ENCODE data around the gene NUBP2.

NUBP2 gene

DNA sequence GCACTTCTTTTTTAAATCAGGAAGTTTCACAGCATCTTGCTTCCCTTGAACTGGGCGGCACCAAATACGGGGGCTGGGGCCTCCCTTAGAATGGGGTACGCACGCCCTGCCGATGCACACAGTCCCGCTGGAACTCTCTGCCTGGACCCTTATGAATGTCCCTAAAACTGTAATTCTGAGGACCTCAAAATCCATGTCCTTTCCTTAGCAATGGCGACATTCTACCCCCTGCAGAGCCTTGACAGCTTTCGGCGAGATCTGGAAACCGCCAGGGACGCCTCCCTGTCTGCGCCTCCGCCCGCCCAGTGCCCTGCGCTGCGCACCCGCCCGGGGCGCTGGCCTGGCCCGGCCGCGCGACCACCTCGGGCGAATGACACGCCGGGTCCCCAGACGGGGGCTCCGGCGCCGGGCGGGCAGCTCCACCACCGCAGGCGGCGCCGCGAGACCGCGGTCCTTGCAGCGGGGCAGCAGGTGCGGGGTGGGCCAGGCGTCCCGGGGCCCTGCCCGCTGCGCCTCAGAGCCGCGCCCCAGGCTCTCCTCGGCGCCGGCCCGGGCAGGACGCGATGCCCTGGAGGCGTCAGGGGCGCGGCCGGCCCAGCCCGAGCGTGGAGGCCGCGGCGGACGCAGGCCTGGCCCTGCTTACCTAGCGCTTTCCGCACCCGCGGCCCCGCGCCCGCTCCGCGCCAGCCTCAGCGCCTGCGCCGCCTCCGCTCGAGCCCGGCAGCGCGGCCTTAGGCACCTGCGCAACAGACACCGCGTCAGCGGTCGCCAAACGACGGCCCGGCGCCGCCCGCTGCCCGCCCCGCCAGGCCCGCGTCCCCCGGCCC is 43.3 kb downstream of the NUBP2 start:
- TF ChIP-seq, protein P1, sequence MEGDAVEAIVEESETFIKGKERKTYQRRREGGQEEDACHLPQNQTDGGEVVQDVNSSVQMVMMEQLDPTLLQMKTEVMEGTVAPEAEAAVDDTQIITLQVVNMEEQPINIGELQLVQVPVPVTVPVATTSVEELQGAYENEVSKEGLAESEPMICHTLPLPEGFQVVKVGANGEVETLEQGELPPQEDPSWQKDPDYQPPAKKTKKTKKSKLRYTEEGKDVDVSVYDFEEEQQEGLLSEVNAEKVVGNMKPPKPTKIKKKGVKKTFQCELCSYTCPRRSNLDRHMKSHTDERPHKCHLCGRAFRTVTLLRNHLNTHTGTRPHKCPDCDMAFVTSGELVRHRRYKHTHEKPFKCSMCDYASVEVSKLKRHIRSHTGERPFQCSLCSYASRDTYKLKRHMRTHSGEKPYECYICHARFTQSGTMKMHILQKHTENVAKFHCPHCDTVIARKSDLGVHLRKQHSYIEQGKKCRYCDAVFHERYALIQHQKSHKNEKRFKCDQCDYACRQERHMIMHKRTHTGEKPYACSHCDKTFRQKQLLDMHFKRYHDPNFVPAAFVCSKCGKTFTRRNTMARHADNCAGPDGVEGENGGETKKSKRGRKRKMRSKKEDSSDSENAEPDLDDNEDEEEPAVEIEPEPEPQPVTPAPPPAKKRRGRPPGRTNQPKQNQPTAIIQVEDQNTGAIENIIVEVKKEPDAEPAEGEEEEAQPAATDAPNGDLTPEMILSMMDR (IDR thresholded peaks at IDR 0.05; ENCODE audit: low read depth, low read length), result no peak
- no peak for DNase-seq (ENCODE audit: extremely low read depth, low read depth)

DNA sequence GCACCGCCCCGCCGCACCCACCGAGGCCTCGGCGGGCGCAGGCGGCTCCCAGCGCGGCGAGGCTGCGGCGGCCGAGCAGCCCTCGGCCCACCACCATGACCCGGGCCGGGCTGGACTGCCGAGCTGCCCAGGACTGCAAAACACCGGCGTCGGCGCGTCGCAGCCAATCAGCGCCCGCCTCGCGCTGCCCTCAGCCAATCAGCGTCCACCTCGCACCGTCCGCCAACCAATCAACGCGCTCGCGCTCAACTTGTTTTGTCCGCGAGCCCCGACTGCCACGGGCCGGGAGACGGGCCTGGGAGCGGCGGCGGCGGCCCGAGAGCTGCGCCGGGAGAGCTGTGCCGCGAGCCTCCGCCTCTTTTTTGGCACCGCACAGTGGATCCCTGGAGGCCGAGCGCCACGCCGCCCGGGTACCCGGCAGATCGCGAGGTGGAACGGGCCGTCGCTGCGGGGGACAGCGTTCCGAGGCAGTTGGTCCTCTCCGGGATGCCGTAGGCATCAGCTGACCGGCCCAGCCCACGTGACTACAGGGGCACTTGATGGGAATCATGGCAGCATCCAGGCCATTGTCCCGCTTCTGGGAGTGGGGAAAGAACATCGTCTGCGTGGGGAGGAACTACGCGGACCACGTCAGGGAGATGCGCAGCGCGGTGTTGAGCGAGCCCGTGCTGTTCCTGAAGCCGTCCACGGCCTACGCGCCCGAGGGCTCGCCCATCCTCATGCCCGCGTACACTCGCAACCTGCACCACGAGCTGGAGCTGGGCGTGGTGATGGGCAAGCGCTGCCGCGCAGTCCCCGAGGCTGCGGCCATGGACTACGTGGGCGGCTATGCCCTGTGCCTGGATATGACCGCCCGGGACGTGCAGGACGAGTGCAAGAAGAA is 44.2 kb downstream of the NUBP2 start, which contains the start of the genes FAHD1 and HAGH:
Gene FAHD1 (plus strand): TSS at position 516 of the 883 bp plus-strand sequence. CDS start 33 bp downstream, at position 549.
Gene HAGH (minus strand): TSS at position 135 of the 883 bp plus-strand sequence. CDS start 38 bp downstream, at position 97.
- TF ChIP-seq, protein P1 (IDR thresholded peaks at IDR 0.05; ENCODE audit: low read depth, low read length), result no peak
- peak; percentile 90 for DNase-seq (ENCODE audit: extremely low read depth, low read depth)

DNA sequence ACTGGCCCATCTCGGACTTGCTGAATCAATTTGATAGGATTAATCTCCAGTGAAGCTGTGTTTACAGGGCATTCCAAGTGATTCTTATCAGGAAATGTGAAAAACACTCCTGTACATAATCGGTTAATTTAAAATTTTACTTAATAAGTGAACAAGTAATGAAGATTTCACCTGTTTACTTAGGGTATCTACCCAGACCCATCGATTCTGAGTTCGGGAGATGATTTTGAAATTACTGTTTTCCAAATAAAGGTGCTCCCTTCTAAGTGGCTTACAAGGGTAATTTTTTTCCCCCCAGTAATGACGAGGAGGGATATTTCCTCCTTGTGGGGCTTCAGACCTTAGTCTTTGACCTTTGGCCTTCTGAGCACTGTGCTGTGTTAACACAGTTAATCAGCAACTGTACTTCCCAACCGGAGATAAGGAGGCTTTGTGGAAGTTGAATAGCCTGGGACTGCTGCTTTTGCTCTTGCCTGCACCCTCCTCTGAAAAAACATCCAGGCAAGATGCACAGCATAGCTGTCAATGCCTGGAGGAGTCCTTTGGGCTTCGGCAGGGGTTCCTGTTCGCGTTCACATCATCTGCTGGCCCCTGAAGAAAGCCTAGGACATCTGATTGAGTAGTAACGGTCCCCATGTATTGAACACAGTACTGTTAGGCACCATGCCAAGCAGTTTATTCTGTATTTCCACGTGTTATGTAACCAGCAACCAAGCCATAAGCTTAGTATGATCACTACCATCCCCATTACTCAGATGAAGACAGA is 46.1 kb downstream of the NUBP2 start:
- TF ChIP-seq, protein P1 (IDR thresholded peaks at IDR 0.05; ENCODE audit: low read depth, low read length), result no peak
- no peak for DNase-seq (ENCODE audit: extremely low read depth, low read depth)

DNA sequence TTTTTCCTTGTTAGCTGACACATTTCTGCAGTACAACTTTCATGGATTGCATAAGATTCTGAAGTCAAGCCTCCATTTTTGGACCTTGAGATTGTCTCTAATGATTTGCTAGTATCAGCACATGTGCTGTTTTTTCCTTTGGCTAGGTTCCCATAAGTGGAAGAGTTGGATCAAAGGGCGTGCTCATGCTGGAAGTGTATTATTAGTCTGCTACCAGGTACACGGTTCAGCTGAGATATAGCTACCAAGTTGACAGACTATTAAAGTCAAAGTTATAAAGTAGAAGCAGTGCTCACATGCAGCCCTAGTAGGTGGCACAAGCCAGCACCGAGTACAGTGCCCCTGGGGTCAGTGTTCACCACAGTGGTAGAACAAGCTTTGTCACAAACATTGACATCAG is 47.5 kb downstream of the NUBP2 start:
- DNase-seq (ENCODE audit: extremely low read depth, low read depth), result no peak
- TF ChIP-seq, protein P1 (IDR thresholded peaks at IDR 0.05; ENCODE audit: low read depth, low read length), result no peak

DNA sequence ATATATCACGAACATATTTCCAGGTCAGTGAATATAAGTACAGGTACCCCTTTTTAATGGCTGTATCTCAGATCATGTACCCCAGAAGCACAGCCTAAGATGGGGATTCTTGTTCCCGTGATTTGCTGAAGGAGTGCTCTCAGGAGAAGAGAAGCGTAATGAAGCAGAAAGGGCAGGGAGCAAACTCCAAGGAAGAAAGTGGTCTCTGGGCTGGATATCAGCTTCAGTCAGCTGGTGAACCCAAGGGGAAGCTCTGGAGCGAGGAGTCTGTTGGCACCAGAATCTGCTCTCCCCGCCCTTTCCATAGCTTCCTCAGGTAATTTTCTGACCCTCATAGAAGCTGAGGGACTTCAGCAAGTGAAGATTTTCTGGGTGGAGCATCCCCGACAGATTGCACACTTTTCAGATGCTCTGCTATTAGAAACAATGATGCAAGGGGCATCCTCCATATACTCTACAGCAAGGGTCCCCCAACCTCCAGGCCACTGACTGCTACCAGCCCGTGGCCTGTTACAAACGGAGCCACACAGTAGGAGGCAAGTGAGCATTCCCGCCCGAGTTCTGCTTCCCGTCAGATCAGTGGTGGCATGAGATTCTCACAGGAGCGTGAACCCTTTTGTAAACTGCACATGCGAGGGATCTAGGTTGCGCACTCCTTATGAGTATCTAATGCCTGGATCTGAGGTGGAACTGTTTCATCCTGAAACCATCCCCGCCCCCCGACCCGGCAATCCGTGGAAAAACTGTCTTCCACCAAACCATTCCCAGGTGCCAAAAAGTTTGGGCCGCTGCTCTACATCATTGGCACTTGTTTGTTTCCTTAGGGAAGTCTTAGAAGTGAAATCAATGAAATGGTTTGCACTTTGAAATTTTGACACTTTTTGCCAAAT is 48.7 kb downstream of the NUBP2 start:
- DNase-seq (ENCODE audit: extremely low read depth, low read depth), result no peak

More for the DNA sequence above, 48.7 kb downstream of the NUBP2 start:
- TF ChIP-seq, protein P1 (IDR thresholded peaks at IDR 0.05; ENCODE audit: low read depth, low read length), result no peak

All from AG09319 (cell line).